SW 1271 (cell line): ENCODE data around the gene EVL.

Source experiments
- DNase-seq, 2 experiments: peaks; one replicate each; lab custom pipeline; 2025; lab: John Stamatoyannopoulos, UW

EVL gene

GRCh38 chr14:100066962-100067361 is 1.7 kb downstream of the EVL start:
- DNase-seq: no peak

GRCh38 chr14:100067481-100067880 is 2.3 kb downstream of the EVL start:
- DNase-seq: no peak

DNA sequence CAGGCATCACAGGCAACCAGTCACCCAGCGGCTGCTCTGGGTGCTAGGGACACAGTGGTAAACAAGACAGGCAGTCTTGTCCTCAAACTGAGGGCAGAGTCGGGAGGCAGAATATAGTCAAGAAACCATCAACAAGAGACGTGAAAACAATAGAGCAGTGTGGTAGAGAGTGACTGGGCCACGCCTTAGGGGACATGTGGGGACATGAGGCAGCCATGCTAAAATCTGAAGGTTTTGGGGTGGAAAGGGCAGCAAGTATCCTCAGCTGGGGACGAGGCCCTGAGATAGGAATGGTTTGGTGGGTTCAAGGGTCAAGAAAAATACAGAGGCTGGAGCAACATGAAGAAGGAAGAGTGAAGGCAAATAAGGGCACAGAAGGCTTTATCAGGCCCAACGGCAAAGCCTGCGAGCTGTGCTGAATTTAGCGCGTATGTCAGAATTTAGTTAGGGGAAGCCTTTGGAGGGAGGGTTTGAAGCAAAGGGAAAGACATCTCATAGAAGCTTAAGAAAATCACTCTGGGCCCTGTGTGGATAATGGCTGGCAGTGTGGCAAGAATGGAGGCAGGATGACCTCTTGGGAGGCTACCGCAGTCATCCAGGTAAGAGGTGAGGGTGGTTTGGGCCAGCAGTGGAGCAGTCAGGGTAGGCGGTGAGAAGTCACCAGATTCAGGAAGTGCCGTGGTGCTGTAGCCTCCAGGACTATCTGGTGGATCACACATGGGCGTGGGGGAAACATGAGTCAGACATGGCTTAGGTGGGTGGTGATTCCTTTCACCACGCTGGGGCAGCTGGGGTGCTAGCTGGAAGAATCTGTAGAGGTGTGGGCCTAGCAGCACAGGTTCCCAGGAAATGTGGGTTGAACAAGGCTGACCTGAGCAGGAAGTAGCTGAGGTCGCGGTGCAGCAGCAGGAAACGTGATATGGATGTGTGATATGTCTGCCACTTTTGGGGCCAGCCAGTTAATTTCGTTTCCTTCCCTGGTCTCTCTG is 3.0 kb downstream of the EVL start:
- no peak for DNase-seq

DNA sequence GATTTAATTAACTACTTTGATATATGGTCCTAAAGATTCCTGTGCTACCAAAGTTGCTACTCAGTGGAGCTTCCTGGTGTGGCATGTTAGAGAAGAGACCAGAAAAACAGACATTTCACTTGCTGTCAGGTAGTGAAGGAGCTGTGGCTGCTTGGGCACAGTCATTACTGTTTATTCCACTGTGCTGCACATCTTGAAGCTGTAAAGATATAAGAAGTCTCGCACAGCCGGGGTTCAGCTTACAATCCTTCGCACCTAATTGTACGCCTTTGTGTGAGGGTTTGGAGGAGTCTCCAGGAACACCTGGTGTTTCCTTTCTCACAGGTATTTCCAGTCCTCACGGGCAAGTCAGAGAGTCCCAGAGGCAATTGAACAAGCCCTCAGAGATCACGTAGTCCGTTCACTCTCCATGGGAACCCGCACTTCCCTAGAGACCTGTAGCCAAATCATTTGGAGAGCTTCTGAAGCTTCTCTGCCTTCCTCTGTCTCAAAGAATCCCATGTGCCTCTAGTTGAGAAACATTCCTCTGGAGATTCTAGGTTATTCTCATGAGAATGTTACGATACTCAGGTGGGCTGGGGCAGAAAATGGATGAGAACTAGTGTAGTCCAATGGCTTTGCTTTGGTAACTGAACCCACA is 4.1 kb downstream of the EVL start:
- no peak for DNase-seq

DNA sequence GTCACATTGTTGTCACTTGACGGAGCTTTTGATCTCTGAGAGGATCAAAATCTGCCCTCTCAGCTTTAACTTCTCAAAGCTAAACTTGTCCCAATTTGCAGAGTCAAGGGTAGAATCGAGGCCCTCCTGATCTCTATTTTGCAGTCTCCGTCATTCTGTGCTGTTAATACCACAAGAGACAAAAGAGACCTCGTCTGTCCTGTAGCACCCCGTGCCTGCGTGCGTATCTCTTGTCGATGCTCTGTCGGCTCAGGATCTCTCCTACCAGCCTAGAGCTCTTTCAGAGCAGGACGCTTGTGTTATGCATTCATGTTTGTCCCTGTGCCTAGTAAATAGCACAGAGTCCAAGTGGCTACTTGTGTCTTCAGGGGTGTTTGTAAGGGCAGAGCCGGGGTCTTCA is 5.1 kb downstream of the EVL start:
- DNase-seq: no peak

- DNase-seq: no peak
Observed at GRCh38 chr14:100071545-100071944, 6.3 kb downstream of the EVL start.

DNA sequence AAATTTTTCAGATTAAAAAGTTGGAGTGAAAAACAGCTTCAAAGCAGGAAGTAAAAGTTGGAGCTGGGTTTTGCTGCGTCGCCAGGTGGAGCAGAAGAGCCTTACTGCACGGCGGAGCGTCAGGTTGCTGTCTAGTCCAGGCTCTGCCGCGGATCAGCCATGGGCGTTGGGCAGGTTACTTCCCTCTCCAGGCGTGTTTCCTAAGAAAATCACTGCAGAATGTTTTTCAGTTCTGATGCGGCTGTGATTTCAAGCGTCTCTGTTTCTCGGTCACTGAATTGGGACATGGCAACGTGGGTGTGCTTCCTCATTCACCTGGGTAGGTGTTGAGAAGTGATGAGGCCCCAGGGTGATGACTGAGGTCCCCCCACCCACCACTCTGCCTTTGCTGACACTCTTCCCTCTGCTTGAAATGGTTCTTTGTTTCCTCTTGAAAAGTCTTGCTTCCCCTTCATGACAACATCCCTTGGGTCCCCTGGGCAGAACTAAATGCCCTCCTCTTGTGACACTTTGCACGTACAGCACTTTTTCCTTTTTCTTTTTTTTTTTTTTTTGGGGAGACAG is 7.6 kb downstream of the EVL start:
- no peak for DNase-seq

DNA sequence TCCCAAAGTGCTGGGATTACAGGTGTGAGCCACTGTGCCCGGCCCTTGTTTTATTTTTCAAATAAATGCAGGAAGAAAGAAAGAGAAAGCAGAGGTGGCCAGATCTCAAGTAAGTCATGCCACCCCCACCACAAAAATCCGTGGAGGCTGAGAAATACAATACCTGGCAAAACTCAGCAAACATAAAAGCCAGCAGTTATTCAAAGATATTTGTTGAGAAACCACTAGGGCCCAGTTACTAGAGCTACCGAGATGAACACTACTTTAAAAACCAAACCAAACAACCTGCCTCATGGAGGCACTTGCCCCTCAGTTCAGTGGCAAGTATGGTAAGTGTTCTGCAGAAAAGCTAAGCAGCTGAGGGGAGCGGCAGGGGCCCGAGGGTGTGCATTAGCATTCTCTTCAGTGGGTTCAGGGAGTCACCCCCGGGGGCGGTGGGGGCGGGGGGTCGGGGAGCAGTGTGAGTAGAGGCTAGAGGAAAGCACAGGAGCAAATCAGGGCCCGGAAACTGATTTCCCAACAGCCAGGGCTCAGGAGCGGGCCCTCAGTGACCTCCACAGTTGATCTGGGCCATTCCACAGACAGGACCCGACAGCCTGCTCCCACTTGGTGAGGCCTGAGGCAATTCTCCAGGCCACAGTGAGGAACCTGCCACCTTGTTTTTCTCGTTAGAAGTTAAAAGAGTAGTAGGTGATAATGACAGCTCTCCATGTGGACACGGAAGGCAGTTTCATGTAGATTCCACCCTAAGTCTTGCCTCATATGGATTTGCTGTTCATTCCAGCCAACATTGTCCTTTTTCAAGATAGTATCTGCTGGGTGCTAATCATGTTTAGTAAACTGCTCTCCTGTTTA is 8.6 kb downstream of the EVL start:
- DNase-seq: no peak

DNA sequence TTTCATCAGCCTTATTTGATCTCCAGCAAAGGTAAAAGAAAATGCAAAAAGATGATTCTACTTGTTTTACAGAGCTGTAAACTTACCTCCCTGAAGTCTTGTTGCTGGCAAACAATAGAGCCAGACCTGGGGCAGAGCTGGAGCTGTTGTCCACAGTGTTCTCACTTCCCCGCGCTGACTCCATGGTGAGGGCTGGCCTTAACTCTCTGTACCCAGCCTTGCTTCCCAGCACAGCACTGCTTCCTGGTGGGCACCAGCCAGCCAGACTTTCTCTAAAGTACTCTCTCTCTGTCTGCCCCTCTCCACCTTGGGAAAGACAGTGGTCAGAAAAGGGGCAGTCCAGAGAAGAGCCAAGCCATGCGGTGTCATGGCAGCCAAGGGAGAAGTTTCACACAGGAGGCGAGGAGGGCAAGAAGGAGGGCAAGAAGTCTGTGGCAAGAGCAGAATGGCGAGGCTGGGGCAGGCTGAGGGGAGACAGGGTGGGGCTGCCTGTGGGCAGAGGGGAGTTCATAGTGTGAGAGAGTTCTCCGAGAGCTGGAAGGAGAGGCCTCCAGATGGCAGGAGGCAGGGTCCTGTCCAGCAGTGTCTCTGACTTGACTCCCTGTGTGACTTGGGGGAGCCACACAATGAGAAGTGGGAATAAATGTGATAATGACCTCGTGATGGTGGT is 9.3 kb downstream of the EVL start:
- DNase-seq: no peak

- DNase-seq: no peak
Observed at GRCh38 chr14:100075681-100076080, 10.5 kb downstream of the EVL start.

DNA sequence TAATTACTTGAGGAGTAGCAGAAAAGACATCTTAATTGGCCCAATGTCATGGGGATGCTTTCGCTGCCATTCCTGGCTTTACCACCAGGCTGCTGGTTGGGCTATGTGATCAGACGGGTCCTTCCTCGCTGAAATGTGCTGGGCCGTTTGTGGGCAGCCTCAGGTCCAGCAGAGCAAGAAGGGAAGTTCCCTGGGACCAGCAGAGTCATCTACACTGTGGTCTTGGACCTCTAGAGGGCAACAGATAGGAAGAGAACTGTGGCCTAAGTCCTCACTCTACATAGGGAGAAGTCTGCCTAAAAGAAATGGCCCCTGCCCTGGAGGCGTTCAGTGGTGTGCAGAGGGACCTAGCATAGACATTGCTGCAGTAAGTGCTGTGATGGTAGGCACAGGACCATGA is 10.9 kb downstream of the EVL start:
- peak in 1 of 2 experiments; percentile 16 for DNase-seq

DNA sequence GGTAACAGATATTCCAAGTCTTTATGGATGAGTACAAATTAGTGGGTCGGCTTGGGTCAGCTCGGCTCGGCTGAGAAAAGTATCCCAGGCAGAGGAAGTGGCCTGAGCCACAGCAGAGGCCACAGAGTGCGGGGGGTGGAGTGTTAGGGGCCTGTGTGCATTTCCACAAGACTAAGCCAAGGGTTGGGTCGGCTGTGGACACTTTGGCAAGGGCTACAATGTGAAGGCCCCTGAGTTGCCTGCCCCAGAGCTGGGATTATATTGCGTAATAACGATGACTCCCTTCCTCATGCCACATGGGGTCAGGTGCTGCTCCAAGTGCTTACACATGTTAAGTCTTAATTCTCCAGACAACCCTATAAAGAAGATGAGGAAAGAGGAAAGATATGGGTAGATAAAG is 11.4 kb downstream of the EVL start:
- DNase-seq: no peak

- DNase-seq: no peak
Observed at GRCh38 chr14:100077441-100077840, 12.2 kb downstream of the EVL start.

DNA sequence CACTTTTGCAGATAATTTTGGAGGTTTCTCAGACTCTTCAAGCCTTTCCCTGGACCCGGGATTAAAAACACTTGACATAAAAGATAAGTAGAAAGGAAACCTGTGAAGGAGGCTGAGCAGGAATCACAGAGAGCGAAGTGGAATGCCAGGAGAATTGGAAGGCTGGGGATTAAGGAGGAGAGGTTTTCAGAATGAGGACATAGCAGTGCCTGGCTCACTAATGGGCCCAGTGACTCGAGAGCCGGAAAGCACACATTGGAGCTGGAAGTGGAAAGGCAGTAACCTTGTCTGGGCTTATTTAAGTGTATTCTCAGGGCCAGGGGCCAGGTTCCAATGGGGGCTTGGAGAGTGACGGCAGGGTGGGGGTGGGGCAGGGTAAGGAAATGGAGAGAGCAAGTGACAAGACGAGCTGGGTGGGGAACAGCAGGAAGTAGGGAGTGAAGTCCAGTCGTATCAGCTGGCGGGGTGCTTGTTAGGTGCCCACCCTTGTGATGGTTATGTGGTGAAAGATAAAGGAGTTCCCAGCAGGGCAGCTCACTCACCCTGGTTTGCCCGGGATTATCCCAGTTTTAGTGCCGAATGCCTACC is 13.1 kb downstream of the EVL start:
- DNase-seq: no peak

DNA sequence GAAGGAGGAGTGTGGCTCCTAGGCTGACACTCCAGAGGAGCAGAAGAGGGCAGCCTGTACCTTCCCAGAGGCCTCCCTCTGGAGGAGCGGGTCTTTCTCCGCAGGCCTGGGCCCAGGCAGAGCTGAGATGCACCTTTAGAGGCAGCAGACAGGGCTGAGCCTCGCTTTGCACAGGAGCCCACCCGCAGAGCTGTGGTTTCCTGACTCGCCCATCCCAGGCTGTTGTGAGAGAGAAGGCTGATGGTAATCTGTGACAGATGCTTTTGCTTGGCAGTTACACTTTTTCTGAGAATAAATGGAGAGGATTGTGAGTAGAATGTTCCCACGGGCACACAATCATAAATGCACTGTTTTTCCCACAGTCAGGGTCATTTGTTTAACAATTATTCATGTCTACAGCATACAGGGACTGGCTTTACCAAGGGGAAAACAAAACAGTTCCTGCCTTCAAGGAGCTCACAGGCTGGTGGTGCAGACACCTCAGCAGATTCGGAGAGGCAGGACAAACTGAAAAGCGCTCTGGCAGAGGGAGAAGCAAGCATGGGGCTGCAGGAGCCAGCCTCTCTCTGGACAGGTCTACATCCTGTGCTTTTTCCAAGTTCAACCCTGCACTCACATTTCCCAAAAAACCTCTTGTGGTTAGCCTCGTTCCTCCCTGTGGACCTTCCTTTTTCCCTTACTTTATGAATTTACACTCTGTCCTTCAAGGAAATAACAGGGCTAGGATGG is 13.9 kb downstream of the EVL start:
- no peak for DNase-seq

DNA sequence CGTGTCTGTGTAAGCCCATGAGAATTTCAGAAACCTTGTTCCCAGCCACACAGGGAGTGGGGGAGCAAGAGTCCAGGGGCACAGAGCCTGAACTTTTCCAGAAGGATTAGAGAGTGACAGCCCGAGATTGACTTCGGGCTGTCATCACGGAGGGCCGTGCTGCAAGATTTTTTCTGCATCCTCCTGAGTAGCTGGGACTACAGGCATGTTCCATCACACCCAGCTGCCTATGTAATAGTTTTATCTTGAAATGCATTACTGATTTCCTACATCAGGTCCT is 14.4 kb downstream of the EVL start:
- no peak for DNase-seq

GRCh38 chr14:100080206-100080605 is 15.0 kb downstream of the EVL start:
- DNase-seq: no peak

DNA sequence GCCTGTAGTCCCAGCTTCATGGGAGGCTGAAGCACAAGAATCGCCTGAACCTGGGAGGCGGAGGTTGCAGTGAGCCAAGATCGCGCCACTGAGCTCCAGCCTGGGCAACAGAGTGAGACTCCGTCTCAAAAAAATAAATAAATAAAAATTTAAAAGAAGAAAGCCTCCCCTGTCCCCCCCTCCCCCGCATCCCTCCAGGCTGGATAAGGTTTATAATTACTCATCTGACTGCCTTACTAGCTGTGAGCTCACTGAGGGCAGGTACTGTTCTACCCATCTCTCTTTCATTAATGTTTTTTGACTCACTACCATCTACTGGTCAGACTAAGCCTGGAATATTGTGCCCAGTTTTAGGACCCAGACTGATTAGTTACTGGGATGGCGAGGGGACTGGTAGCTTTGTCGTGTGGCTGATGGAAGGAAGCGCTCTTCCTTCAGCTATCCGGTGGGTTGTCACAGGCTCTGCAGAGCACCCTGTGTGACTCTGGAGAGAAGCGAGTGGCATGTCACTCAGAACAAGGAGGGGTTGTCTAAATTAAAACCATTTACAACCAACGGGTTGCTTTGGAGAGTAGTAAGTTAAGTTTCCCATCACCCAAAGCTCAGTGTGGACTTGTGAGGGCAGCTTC is 16.9 kb downstream of the EVL start:
- no peak for DNase-seq

DNA sequence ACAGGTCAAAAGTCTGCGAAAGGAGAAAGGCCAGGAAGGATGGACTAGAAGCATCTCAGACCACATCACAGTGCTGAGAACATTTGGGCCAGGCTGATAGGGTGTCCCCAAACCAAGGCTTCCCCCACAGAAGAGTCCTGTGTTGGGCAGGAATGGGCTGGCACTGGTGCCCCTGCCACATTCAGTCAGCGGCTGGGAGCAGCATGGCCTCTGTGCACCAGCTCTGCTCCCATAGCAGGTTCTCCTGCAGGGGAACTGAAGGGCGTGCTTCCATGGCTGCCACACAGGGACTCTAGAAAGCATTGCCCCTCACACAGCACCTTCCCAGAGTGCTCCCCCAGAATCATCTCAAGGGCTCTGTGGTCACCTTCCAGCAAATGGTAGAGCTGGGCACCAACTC is 17.5 kb downstream of the EVL start:
- DNase-seq: no peak

GRCh38 chr14:100083706-100084105 is 18.5 kb downstream of the EVL start:
- no peak for DNase-seq
